ENCODE results near the gene ZNF543.

The ZNF543 gene

GRCh38 chr19:57327993-57328392 is 7.7 kb downstream of the ZNF543 start:
- no peak overlapping the region for H3K4me2 ChIP-seq (ENCODE audit: low read length)
- no peak for TF ChIP-seq CTCF (IDR thresholded peaks at IDR 0.05)
- H3K4me1 ChIP-seq = no peaks in the 10 kb centered on the region
- H3K79me2 ChIP-seq = peaks cover 8% of the 10 kb centered on the region
- no peaks in the 10 kb centered on the region for H3K36me3 ChIP-seq (ENCODE audit: control insufficient read depth, insufficient read depth, low read length)
- no peaks in the 10 kb centered on the region for H3K9me3 ChIP-seq (ENCODE audit: control insufficient read depth, low read length)
- no peak overlapping the region for H2AFZ ChIP-seq
- no peak overlapping the region for H3K4me3 ChIP-seq (ENCODE audit: low read depth, low read length)
- no peak overlapping the region for H3K27ac ChIP-seq
- H3K27me3 ChIP-seq (ENCODE audit: control insufficient read depth, insufficient read depth, low read length) = no peaks in the 10 kb centered on the region
- no peak overlapping the region for H3K9ac ChIP-seq

- H3K27me3 ChIP-seq (ENCODE audit: control insufficient read depth, insufficient read depth, low read length) = no peaks in the 10 kb centered on the region
- H3K79me2 ChIP-seq = no peaks in the 10 kb centered on the region
- H3K9ac ChIP-seq = no peak overlapping the region
- H3K36me3 ChIP-seq (ENCODE audit: control insufficient read depth, insufficient read depth, low read length) = no peaks in the 10 kb centered on the region
- peaks cover 3% of the 10 kb centered on the region for H3K4me1 ChIP-seq
- no peak overlapping the region for H3K4me3 ChIP-seq (ENCODE audit: low read depth, low read length)
- H3K4me2 ChIP-seq (ENCODE audit: low read length) = no peak overlapping the region
- no peak overlapping the region for H3K27ac ChIP-seq
- no peak for TF ChIP-seq CTCF (IDR thresholded peaks at IDR 0.05)
- no peak overlapping the region for H2AFZ ChIP-seq
- no peaks in the 10 kb centered on the region for H3K9me3 ChIP-seq (ENCODE audit: control insufficient read depth, low read length)
Measured at GRCh38 chr19:57334191-57334590, 13.9 kb downstream of the ZNF543 start.

GRCh38 chr19:57338877-57339276 is 18.6 kb downstream of the ZNF543 start:
- no peak overlapping the region for H3K9ac ChIP-seq
- H3K9me3 ChIP-seq (ENCODE audit: control insufficient read depth, low read length) = no peaks in the 10 kb centered on the region
- H3K36me3 ChIP-seq (ENCODE audit: control insufficient read depth, insufficient read depth, low read length) = no peaks in the 10 kb centered on the region
- H3K4me3 ChIP-seq (ENCODE audit: low read depth, low read length) = no peak overlapping the region
- no peak overlapping the region for H2AFZ ChIP-seq
- no peaks in the 10 kb centered on the region for H3K27me3 ChIP-seq (ENCODE audit: control insufficient read depth, insufficient read depth, low read length)
- H3K27ac ChIP-seq = no peak overlapping the region
- no peak for TF ChIP-seq CTCF (IDR thresholded peaks at IDR 0.05)
- H3K4me2 ChIP-seq (ENCODE audit: low read length) = no peak overlapping the region
- H3K79me2 ChIP-seq = no peaks in the 10 kb centered on the region
- H3K4me1 ChIP-seq = peaks cover 3% of the 10 kb centered on the region

GRCh38 chr19:57342582-57342981 is 22.3 kb downstream of the ZNF543 start:
- no peak overlapping the region for H2AFZ ChIP-seq
- H3K4me1 ChIP-seq = peaks cover 3% of the 10 kb centered on the region
- TF ChIP-seq CTCF (IDR thresholded peaks at IDR 0.05) = no peak
- no peak overlapping the region for H3K4me2 ChIP-seq (ENCODE audit: low read length)
- H3K9ac ChIP-seq = no peak overlapping the region
- no peak overlapping the region for H3K27ac ChIP-seq
- H3K4me3 ChIP-seq (ENCODE audit: low read depth, low read length) = no peak overlapping the region
- no peaks in the 10 kb centered on the region for H3K9me3 ChIP-seq (ENCODE audit: control insufficient read depth, low read length)
- H3K79me2 ChIP-seq = no peaks in the 10 kb centered on the region
- H3K36me3 ChIP-seq (ENCODE audit: control insufficient read depth, insufficient read depth, low read length) = no peaks in the 10 kb centered on the region
- H3K27me3 ChIP-seq (ENCODE audit: control insufficient read depth, insufficient read depth, low read length) = no peaks in the 10 kb centered on the region

- no peaks in the 10 kb centered on the region for H3K9me3 ChIP-seq (ENCODE audit: control insufficient read depth, low read length)
- no peaks in the 10 kb centered on the region for H3K36me3 ChIP-seq (ENCODE audit: control insufficient read depth, insufficient read depth, low read length)
- H3K27me3 ChIP-seq (ENCODE audit: control insufficient read depth, insufficient read depth, low read length) = no peaks in the 10 kb centered on the region
- H3K27ac ChIP-seq = no peak overlapping the region
- no peak overlapping the region for H3K4me3 ChIP-seq (ENCODE audit: low read depth, low read length)
- H2AFZ ChIP-seq = no peak overlapping the region
- H3K9ac ChIP-seq = no peak overlapping the region
- peaks cover 23% of the 10 kb centered on the region for H3K79me2 ChIP-seq
- H3K4me2 ChIP-seq (ENCODE audit: low read length) = no peak overlapping the region
- no peak for TF ChIP-seq CTCF (IDR thresholded peaks at IDR 0.05)
- no peaks in the 10 kb centered on the region for H3K4me1 ChIP-seq
Measured at GRCh38 chr19:57348136-57348535, 27.9 kb downstream of the ZNF543 start.

Data from parathyroid adenoma (tissue), 2 donors.